Lower leg skin (tissue), 3 donors: ENCODE data around the gene OPN3.

Source experiments
- POLR2A ChIP-seq, 2 donors: fragments of 450-650 bp; IDR thresholded peaks; one replicate each; pipeline ENCODE4 v1.6.1; 2016 to 2017; ENCODE audit warnings: antibody characterized with exemption in 2 of 2, mild to moderate bottlenecking in 1 of 2, moderate library complexity in 1 of 2
- TF ChIP-seq, protein P1 (sequence below), 3 donors: fragments of 450-650 bp; IDR thresholded peaks; one replicate each; pipeline ENCODE4 v1.5.1; 2016; ENCODE audit warnings: antibody characterized with exemption in 3 of 3, mild to moderate bottlenecking in 3 of 3, moderate library complexity in 2 of 3

DNA sequence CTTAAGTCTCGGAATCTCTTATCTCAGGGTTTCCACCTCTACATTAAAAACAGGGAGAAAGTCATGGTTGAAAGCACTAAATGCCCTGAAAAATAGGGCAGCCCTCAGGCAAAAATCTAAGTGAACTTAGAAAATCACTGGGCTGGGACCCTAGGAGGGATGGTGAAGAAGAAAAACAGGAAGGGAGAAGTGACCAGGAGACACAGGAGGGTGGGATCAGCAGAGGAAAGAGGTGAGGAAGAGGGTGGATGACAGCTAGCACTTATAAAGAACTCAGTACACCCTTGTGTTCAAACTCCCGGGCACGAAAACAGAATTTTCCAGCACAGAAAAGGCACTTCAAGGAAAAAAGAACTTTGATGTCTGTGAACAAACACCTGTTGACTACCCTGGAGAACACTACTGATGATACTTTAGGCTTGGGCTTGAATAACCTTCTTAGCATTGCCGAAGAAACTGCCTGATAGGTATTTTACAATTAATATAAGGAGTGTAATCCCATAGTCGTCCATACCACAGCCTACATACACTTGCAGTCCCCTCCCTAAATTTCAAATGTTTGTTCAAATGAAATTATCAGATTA lies 2.0 kb downstream of the OPN3 start:
- TF ChIP-seq, protein P1, sequence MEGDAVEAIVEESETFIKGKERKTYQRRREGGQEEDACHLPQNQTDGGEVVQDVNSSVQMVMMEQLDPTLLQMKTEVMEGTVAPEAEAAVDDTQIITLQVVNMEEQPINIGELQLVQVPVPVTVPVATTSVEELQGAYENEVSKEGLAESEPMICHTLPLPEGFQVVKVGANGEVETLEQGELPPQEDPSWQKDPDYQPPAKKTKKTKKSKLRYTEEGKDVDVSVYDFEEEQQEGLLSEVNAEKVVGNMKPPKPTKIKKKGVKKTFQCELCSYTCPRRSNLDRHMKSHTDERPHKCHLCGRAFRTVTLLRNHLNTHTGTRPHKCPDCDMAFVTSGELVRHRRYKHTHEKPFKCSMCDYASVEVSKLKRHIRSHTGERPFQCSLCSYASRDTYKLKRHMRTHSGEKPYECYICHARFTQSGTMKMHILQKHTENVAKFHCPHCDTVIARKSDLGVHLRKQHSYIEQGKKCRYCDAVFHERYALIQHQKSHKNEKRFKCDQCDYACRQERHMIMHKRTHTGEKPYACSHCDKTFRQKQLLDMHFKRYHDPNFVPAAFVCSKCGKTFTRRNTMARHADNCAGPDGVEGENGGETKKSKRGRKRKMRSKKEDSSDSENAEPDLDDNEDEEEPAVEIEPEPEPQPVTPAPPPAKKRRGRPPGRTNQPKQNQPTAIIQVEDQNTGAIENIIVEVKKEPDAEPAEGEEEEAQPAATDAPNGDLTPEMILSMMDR (IDR thresholded peaks at IDR 0.05), result no peak
- no peak for TF ChIP-seq POLR2A (IDR thresholded peaks at IDR 0.05)
